Astrocyte (in vitro differentiated cells and primary cell): ENCODE measurements around the gene ADGRG4.

Experiments used
- CTCF ChIP-seq: IDR thresholded peaks from 2 replicates; pipeline ENCODE4 v1.5.1; 2011; ENCODE audit warnings: low read depth, mild to moderate bottlenecking, inconsistent platforms, low read length, moderate library complexity; ENCODE audit not compliant: insufficient read depth
- EZH2 ChIP-seq: IDR thresholded peaks from 2 replicates; pipeline ENCODE4 v1.6.1; 2012; ENCODE audit warnings: mild to moderate bottlenecking, low read length, inconsistent platforms; ENCODE audit not compliant: insufficient read depth

- no peak for TF ChIP-seq EZH2
- TF ChIP-seq CTCF, result no peak
These were observed 37.9 kb upstream of the ADGRG4 start for GRCh38 chrX:136262812-136263315.
